Endothelial cell of umbilical vein (primary cell): Measurements from ENCODE around the gene GORASP1. TPM values are rescaled to one million over a fixed set of nuclear protein-coding genes. Genes with fewer than 3 reads are reported as not detected.

Experiments
- BruUV-seq: library from RNA; stranded (reverse); fragments of 400-500 nt; replicated peaks from 2 replicates; lab custom pipeline; 2021; lab: Mats Ljungman, UMichigan
- CTCF ChIA-PET: fragments of 300-600, 350-600 bp; sonication (Branson Sonifier 250); formaldehyde crosslinking; loops from one replicate; lab custom pipeline; 2021; ENCODE audit warnings: antibody characterized with exemption, inconsistent platforms; lab: Charles Lee
- POLR2A ChIA-PET: fragments of 300-600, 350-600 bp; sonication (Branson Sonifier 250); formaldehyde crosslinking; loops from one replicate; lab custom pipeline; 2021; ENCODE audit warnings: antibody characterized with exemption, inconsistent platforms; lab: Charles Lee
- DNase-seq: peaks from one replicate; pipeline ENCODE4 v3.0.0-alpha.2; 2011; ENCODE audit warnings: low read depth, low spot score
- FAIRE-seq: peaks from 2 replicates; lab custom pipeline; 2011; peaks lifted over from hg19 to GRCh38; lab: Jason Lieb, UNC
- H2AFZ ChIP-seq: 2 replicates; pipeline ENCODE4 v1.6.0; 2012; ENCODE audit warnings: low read depth, low read length, control low read depth, inconsistent platforms
- H3K27ac ChIP-seq: 2 replicates; pipeline ENCODE4 v1.5.1; 2011; ENCODE audit warnings: low read depth, mild to moderate bottlenecking, control low read depth, low read length, moderate library complexity; ENCODE audit not compliant: insufficient read depth
- H3K27me3 ChIP-seq, 2 experiments: 2 replicates each; pipeline versions ENCODE4 v1.6.0 to v1.6.1; 2011; ENCODE audit warnings: low read length in 2 of 2, mixed read lengths in 1 of 2; ENCODE audit not compliant: control insufficient read depth in 2 of 2, insufficient read depth in 2 of 2
- H3K36me3 ChIP-seq, 2 experiments: 2 replicates in 1 of 2; 3 replicates in 1 of 2; pipeline ENCODE4 v1.5.1; 2011; ENCODE audit warnings: low read length in 2 of 2, mild to moderate bottlenecking in 1 of 2, moderate library complexity in 1 of 2; ENCODE audit not compliant: control insufficient read depth in 2 of 2, insufficient read depth in 2 of 2; ENCODE audit errors: extremely low read depth in 1 of 2
- H3K4me1 ChIP-seq: 3 replicates; pipeline ENCODE4 v1.5.1; 2011; ENCODE audit warnings: mild to moderate bottlenecking, low read length; ENCODE audit not compliant: control insufficient read depth, insufficient read depth; ENCODE audit errors: extremely low read depth
- H3K4me2 ChIP-seq: 2 replicates; pipeline ENCODE4 v1.6.1; 2011; ENCODE audit warnings: low read length, control low read depth, mixed read lengths; ENCODE audit not compliant: insufficient read depth
- H3K4me3 ChIP-seq, 3 experiments: fragments of 200-600 bp in 1 of 3; sonication (generic), shearing (Covaris generic) in 1 of 3; replicated peaks in 1 of 3; 2 replicates each; pipeline ENCODE4 v1.5.1; 2011 to 2016; ENCODE audit warnings: control low read depth in 3 of 3, low read length in 3 of 3, mild to moderate bottlenecking in 2 of 3, inconsistent platforms in 1 of 3, low read depth in 1 of 3, moderate library complexity in 1 of 3; ENCODE audit not compliant: insufficient read depth in 1 of 3
- H3K79me2 ChIP-seq: 2 replicates; pipeline ENCODE4 v1.6.0; 2012; ENCODE audit warnings: low read length, inconsistent platforms; ENCODE audit not compliant: control insufficient read depth, insufficient read depth
- H3K9ac ChIP-seq: replicated peaks from 2 replicates; pipeline ENCODE3; 2011; ENCODE audit warnings: low read length, control low read depth; ENCODE audit not compliant: insufficient read depth; ENCODE audit errors: extremely low read depth
- H3K9me1 ChIP-seq: replicated peaks from 3 replicates; pipeline ENCODE4 v1.6.0; 2011; ENCODE audit warnings: mild to moderate bottlenecking, low read length; ENCODE audit not compliant: control insufficient read depth, insufficient read depth; ENCODE audit errors: extremely low read depth
- H3K9me3 ChIP-seq: replicated peaks from 2 replicates; pipeline ENCODE4 v1.5.1; 2012; ENCODE audit warnings: low read length, inconsistent platforms; ENCODE audit not compliant: control insufficient read depth, insufficient read depth
- H4K20me1 ChIP-seq: replicated peaks from 2 replicates; pipeline ENCODE3; 2011; ENCODE audit warnings: mild to moderate bottlenecking, low read length; ENCODE audit not compliant: control insufficient read depth, insufficient read depth; ENCODE audit errors: extremely low read depth
- EZH2 ChIP-seq: IDR thresholded peaks from 2 replicates; pipeline ENCODE4 v1.6.1; 2012; ENCODE audit warnings: borderline replicate concordance, low read depth, mild to moderate bottlenecking, moderate library complexity, low read length, inconsistent platforms; ENCODE audit not compliant: severe bottlenecking
- FOS ChIP-seq: IDR thresholded peaks from 2 replicates; pipeline ENCODE4 v1.6.1; 2011; ENCODE audit warnings: mild to moderate bottlenecking, low read length, moderate library complexity, borderline replicate concordance; ENCODE audit not compliant: insufficient read depth
- GATA2 ChIP-seq: IDR thresholded peaks from 2 replicates; pipeline ENCODE4 v1.7.0; 2011; ENCODE audit warnings: low read depth, mild to moderate bottlenecking, moderate library complexity, mixed read lengths, low read length; ENCODE audit not compliant: insufficient read length, insufficient read depth
- JUN ChIP-seq: IDR thresholded peaks from 2 replicates; pipeline ENCODE4 v1.6.1; 2011; ENCODE audit warnings: borderline replicate concordance, low read depth; ENCODE audit not compliant: insufficient read length, insufficient read depth
- MAX ChIP-seq: IDR thresholded peaks from 2 replicates; pipeline ENCODE4 v1.6.1; 2011; ENCODE audit not compliant: insufficient read depth, insufficient read length
- MYC ChIP-seq: IDR thresholded peaks from one replicate; pipeline ENCODE4 v1.6.1; 2011; ENCODE audit warnings: mild to moderate bottlenecking, low read depth, low read length
- POLR2A ChIP-seq: IDR thresholded peaks from 2 replicates; pipeline ENCODE4 v1.6.1; 2012; ENCODE audit warnings: low read depth, mild to moderate bottlenecking, control low read depth, low read length
- POLR2AphosphoS5 ChIP-seq: IDR thresholded peaks from 2 replicates; pipeline ENCODE4 v1.6.1; 2012; ENCODE audit warnings: low read depth, mild to moderate bottlenecking, control low read depth, low read length, moderate library complexity; ENCODE audit not compliant: insufficient read depth
- dilution Hi-C: fragments of 300-500 bp; cut with MboI; formaldehyde crosslinking; loops from one replicate; pipeline ENCODE4 v1.15.0; 2019; ENCODE audit warnings: low sequenced_read_pairs; ENCODE audit not compliant: extremely low pct_ligation_motif_present
- intact Hi-C: fragments of 100-400 bp; cut with micrococcal nuclease; formaldehyde crosslinking; loops from one replicate; pipeline ENCODE4 v1.10.0; 2022
- polyA plus RNA-seq, 4 experiments: library from polyadenylated mRNA; depleted of rRNA in 3 of 4; stranded (reverse) in 3 of 4; unstranded in 1 of 4; fragments of >200 nt; gene quantifications; 2 replicates each; pipeline versions ENCODE4 v1.2.1 to v1.2.3, GENCODE V29; 2011 to 2012; ENCODE audit warnings: missing spikeins in 1 of 4
- total RNA-seq: library from RNA; stranded (reverse); gene quantifications from 2 replicates; pipeline ENCODE4 v1.2.3, GENCODE V29; 2021
- TF ChIP-seq, protein P1 (sequence below), 2 donors: IDR thresholded peaks; 1 replicate in 1 of 2; 2 replicates in 1 of 2; pipeline ENCODE4 v1.5.1; 2011; ENCODE audit warnings: low read length in 2 of 2, mild to moderate bottlenecking in 2 of 2, moderate library complexity in 2 of 2, control low read depth in 1 of 2, inconsistent platforms in 1 of 2, low read depth in 1 of 2; ENCODE audit not compliant: insufficient read depth in 1 of 2; ENCODE audit errors: extremely low read depth in 1 of 2

Gene GORASP1
- total and polyA plus RNA-seq, 2 donors (not counting 3 experiments of a cell fraction or from before 2014, with no cell fraction given) = 62.5 to 68.0 TPM

DNA sequence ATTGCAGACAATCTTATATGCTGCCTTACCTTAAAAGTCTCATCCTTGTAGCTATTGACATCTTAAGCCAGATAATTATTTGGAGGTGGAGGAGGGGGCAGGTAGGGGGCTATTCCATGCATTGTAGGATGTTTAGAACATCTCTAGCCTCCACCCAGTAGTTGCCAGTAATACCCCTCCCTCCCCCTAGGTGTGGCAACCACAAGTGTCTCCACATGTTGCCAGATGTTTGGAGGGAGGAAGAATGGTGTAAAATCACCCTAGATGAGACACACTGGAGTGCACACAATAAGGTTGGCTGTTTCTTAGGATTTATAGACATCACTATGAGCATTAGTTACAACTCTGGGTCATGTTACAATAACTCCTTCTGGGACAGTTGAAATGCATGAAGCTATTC, 27.4 kb downstream of the GORASP1 start:
- no peaks in the 10 kb centered on the region for H3K9me3 ChIP-seq
- no peak for DNase-seq
- no peak overlapping the region for H3K27ac ChIP-seq
- no peak overlapping the region for H3K4me2 ChIP-seq
- FAIRE-seq = no peak
- no peaks in the 10 kb centered on the region for H3K9me1 ChIP-seq
- TF ChIP-seq MAX (no peak), MYC (no peak), EZH2 (no peak), POLR2A (no peak), GATA2 (no peak), FOS (no peak), JUN (no peak), POLR2AphosphoS5 (no peak)
- TF ChIP-seq, protein P1, sequence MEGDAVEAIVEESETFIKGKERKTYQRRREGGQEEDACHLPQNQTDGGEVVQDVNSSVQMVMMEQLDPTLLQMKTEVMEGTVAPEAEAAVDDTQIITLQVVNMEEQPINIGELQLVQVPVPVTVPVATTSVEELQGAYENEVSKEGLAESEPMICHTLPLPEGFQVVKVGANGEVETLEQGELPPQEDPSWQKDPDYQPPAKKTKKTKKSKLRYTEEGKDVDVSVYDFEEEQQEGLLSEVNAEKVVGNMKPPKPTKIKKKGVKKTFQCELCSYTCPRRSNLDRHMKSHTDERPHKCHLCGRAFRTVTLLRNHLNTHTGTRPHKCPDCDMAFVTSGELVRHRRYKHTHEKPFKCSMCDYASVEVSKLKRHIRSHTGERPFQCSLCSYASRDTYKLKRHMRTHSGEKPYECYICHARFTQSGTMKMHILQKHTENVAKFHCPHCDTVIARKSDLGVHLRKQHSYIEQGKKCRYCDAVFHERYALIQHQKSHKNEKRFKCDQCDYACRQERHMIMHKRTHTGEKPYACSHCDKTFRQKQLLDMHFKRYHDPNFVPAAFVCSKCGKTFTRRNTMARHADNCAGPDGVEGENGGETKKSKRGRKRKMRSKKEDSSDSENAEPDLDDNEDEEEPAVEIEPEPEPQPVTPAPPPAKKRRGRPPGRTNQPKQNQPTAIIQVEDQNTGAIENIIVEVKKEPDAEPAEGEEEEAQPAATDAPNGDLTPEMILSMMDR (IDR thresholded peaks at IDR 0.05; ENCODE audit: extremely low read depth in 1 of 2, insufficient read depth in 1 of 2, low read depth in 1 of 2, low read length in 2 of 2) = no peak
- H2AFZ ChIP-seq = no peak overlapping the region
- dilution Hi-C loops = no loop called here
- BruUV-seq = no TSS peak
- H3K79me2 ChIP-seq = no peaks in the 10 kb centered on the region
- H3K4me1 ChIP-seq = peaks cover 6% of the 10 kb centered on the region
- ChIA-PET POLR2A (no interaction called here), CTCF (interaction anchor here (0.7 to 4.2 kb wide), 3 partner anchors 9 to 211 kb away, joined by 3 to 22 read pairs (median 3); no protein-coding TSS in a partner anchor)
- no peaks in the 10 kb centered on the region for H3K27me3 ChIP-seq
- no peaks in the 10 kb centered on the region for H4K20me1 ChIP-seq
- no peak overlapping the region for H3K4me3 ChIP-seq
- H3K9ac ChIP-seq = no peak overlapping the region
- intact Hi-C loops = no loop called here
- peaks cover 3 to 8% of the 10 kb centered on the region in 2 experiments for H3K36me3 ChIP-seq
